ENCODE results near the gene ZNF587B.

GRCh38 chr19:57829316-57829715 is 783 bp upstream of the ZNF587B start:
- TF ChIP-seq POLR2A (IDR thresholded peaks at IDR 0.05) (no peak), CTCF (IDR thresholded peaks at IDR 0.05) (no peak)
